Measurements from ENCODE around the gene NEDD8.

NEDD8 gene

DNA sequence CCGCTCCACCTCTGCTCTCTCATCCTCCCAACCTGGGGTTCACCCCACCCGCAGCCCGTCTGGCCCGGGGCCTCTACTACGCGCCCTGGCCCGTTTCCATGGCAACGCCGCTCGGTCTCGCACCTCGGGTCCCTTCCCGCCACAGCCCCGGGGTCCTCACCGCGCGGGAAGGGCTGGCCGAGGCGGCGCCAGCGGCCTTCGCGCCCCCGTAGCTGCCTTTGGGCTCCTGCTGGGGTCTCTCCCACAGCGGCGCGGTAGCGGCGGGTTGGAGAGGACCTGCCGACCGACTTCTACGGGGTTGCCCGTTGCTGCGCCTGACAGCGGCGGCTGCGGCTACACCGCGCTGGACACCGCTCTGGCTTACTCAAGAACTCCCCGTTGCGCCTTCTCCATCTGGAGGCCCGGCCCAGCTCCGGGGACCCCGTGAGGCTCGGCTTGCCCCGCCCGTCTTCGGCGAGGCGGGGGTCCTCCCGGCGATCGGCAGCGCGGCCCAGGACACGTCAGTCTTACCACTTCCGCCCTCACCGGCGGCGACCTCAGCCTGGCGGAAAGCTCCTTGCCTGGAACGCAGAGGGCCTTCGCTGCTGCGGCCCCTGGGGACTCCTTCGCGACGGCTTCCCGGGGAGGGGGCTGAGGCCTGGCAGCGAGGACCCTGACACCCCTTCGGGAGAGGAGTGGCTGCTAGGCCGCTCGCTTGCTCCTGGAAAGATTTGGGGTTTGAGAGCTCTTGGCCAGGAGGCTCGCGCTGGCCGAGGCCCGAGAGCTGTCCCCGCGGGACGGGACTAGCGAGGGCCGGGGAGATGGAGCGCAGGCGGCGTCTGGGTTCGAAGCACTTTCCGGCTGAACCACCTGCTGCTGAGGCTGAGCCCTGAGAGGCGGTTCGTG is 36.7 kb downstream of the NEDD8 start, which contains the start of gene TM9SF1:
Gene TM9SF1 (minus strand): TSS at position 256 of the 885 bp plus-strand sequence. CDS start 422 bp downstream, outside the sequence.
- H3K4me3 ChIP-seq (ENCODE audit: control insufficient read depth, low read depth, low read length) = peak within 1 kb of the TSS; percentile 69
- TF ChIP-seq, protein P1, sequence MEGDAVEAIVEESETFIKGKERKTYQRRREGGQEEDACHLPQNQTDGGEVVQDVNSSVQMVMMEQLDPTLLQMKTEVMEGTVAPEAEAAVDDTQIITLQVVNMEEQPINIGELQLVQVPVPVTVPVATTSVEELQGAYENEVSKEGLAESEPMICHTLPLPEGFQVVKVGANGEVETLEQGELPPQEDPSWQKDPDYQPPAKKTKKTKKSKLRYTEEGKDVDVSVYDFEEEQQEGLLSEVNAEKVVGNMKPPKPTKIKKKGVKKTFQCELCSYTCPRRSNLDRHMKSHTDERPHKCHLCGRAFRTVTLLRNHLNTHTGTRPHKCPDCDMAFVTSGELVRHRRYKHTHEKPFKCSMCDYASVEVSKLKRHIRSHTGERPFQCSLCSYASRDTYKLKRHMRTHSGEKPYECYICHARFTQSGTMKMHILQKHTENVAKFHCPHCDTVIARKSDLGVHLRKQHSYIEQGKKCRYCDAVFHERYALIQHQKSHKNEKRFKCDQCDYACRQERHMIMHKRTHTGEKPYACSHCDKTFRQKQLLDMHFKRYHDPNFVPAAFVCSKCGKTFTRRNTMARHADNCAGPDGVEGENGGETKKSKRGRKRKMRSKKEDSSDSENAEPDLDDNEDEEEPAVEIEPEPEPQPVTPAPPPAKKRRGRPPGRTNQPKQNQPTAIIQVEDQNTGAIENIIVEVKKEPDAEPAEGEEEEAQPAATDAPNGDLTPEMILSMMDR (conservative IDR thresholded peaks at IDR 0.05; ENCODE audit: control insufficient read depth, insufficient read depth, low read depth, low read length) = no peak
- DNase-seq (ENCODE audit: low read depth) = peak; percentile 83

- H3K4me3 ChIP-seq (ENCODE audit: control insufficient read depth, low read depth, low read length) = peak overlapping the region; percentile 69
- TF ChIP-seq, protein P1 (conservative IDR thresholded peaks at IDR 0.05; ENCODE audit: control insufficient read depth, insufficient read depth, low read depth, low read length) = no peak
- DNase-seq (ENCODE audit: low read depth) = no peak
These were observed 37.3 kb downstream of the NEDD8 start for GRCh38 chr14:24194873-24195185.

- peak overlapping the region; percentile 69 for H3K4me3 ChIP-seq (ENCODE audit: control insufficient read depth, low read depth, low read length)
- TF ChIP-seq, protein P1 (conservative IDR thresholded peaks at IDR 0.05; ENCODE audit: control insufficient read depth, insufficient read depth, low read depth, low read length) = no peak
- DNase-seq (ENCODE audit: low read depth) = no peak
These were observed 37.8 kb downstream of the NEDD8 start for GRCh38 chr14:24194186-24194872.

- H3K4me3 ChIP-seq (ENCODE audit: control insufficient read depth, low read depth, low read length) = no peak overlapping the region
- TF ChIP-seq, protein P1 (conservative IDR thresholded peaks at IDR 0.05; ENCODE audit: control insufficient read depth, insufficient read depth, low read depth, low read length) = no peak
- no peak for DNase-seq (ENCODE audit: low read depth)
These were observed 39.2 kb downstream of the NEDD8 start for GRCh38 chr14:24192933-24193332.

DNA sequence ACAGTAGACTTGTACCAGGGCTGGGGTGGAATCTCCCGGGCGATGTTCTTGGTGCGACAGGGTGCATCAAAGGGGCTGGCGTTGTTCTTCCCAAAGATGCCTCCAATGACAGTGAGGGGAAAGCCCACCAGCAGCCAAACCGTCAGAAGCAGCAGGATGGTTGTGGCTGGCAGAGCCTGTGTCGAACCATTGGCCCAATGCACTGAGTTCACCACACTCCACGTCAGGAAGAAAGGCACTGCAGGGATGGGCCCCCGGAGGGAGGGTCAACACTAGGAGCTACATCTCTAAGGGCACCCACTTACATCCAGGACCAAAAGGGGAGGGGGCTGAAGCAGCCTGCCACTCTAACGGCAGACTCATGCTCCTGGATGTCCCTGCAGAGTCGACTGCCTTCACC is 41.8 kb downstream of the NEDD8 start:
- DNase-seq (ENCODE audit: low read depth) = no peak
- no peak overlapping the region for H3K4me3 ChIP-seq (ENCODE audit: control insufficient read depth, low read depth, low read length)
- TF ChIP-seq, protein P1 (conservative IDR thresholded peaks at IDR 0.05; ENCODE audit: control insufficient read depth, insufficient read depth, low read depth, low read length) = no peak

- TF ChIP-seq, protein P1 (conservative IDR thresholded peaks at IDR 0.05; ENCODE audit: control insufficient read depth, insufficient read depth, low read depth, low read length) = no peak
- no peak for DNase-seq (ENCODE audit: low read depth)
- H3K4me3 ChIP-seq (ENCODE audit: control insufficient read depth, low read depth, low read length) = no peak overlapping the region
These were observed 42.7 kb downstream of the NEDD8 start for GRCh38 chr14:24189460-24189859.

Measured in fibroblast of mammary gland (primary cell).